HG02678 (cell line): ENCODE measurements around the gene CALCB.

Source experiments
- ATAC-seq: cut with Tn5 transposase; IDR thresholded peaks from one replicate; pipeline ENCODE4 v1.9.1; 2021; ENCODE audit warnings: mild to moderate bottlenecking, moderate library complexity; ENCODE audit not compliant: unreplicated experiment

Gene CALCB

DNA sequence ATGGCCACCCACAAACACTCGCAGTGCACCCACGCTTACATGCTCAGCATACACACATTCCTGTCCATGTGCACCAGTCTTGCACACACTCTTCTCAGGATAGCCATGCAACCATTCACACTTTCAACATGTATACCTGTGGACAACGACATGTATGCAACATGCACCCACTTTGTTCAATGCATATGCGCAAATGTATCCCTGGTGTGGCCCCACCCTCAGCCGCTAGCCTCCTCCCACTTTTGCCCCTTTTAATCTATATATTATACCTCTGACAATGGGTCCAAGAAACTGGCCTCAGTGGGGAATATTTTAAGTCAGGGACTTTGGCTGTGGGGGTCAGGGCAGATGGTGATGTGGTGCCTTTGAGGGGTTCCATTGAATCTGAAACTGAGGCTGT, 42.3 kb downstream of the CALCB start:
- ATAC-seq, result no peak

DNA sequence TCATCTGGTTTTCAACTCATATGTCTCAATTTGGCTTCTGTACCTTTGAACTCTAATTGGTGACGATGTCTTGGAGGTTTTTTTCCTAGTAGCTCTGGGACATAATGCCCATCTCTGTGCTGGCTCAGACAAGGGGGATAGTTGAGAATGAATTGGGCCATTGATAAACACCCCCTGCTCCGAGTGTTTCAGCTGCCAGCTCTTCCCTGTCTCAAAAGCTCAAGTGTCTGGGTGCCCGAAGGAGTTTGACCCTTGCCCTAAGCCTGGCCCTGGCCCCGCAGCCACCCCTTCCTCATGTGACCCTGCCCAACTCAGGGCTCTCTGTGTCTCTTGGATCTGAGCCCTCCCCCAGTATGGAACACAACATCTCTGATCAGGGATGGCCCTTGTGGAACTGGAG, 44.4 kb downstream of the CALCB start:
- no peak for ATAC-seq

DNA sequence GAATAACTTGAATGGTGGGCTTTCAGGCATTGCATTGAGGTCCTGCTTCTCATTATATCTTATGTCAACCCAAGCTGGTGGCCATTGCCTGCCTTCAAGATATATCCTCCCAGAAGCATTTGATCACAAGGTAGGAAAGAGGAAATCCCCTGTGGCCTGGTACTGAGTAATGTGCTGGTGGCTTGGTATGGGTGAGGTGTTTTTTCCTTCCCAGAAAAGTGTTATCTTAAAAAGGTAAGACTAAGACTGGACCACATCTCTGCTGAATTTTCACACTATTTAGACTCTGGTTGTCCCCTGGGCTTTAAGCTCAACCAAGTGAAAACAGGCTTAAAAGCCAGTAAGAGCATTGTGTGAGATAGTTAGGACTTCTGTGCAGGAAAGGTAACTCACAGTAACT, 45.0 kb downstream of the CALCB start:
- ATAC-seq, result no peak

DNA sequence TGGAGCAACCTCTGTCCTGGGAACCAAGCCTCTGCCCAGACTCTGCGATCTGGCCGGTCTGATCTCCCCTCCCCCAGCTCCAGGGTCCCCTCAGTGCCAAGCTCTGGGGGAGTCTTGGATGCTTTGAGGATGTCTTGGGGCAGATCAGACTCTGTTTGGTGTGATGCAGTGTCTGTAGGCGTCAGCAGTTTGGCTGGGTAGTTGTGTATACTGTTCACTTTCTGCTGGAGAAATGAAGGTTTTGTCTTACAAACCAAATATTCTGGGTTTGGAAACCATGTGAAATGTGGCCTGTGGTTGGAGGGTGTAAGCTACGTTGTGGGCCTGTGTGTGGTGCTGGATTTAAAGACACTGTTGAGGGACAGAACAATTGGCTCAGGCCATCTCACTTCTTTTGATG, 46.0 kb downstream of the CALCB start:
- no peak for ATAC-seq

- ATAC-seq, result no peak
Observed at GRCh38 chr11:15119826-15120225, 46.4 kb downstream of the CALCB start.

DNA sequence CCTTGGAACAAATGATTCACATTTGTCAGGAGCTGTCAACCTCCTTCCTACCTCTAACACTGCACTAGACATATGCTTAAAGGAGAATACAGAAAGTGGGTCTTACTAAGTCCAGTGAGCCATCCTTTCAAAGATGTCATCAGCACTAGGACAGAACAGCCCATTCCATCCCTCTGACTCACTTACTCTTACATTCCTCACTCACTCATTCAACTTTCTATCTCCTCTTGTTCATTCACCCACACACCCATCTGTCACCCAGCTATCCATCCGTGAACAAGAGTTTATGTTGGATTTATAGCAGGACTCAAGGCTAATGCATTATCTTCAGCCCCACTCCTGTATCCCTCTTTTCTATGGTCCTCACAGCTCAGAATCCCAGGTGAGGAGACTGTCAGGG, 50.5 kb downstream of the CALCB start:
- ATAC-seq, result no peak

DNA sequence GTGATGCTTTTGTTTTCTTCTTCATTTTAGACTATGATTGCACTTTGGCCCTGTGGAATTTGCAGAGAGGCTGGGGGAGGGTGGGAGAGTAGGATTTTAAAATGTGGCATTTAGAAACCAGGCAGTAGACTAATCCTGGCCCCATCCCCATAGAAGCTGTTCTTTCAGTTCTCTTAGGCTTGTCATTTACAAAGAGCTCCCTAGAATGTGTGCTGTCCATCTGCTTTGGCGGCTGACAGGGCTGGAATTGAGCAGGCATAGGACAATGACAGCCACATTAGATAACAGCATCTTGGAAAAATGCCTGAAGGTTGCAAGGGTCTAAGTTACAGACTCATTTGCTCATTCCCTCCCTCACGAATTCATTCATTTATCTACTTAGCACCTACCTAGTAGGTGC, 51.1 kb downstream of the CALCB start:
- no peak for ATAC-seq

DNA sequence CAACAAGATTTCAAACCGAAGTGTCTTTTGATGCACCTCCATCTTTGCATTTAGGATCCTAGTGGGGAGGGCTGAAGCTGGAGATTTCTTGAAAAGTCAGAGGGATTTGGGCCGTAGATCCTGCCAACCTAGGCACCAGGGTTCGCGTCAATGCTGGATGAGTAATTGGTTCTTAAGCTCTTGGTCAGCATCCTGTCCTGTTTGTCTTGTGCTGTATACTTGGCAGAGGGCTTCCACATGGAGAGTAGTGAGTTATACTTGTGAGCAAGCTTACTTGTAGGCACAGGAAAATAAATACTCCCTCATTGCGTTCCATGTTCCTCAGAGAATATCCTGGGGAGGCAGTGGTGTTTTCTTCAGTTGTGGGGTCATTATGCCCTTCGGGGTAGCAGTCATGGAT, 53.9 kb downstream of the CALCB start:
- ATAC-seq, result no peak
